Panc1 (cell line): Measurements from ENCODE around the gene SAMD4A. TPM values are rescaled to one million over a fixed set of nuclear protein-coding genes. Genes with fewer than 3 reads are reported as not detected.

Experiments used
- ATAC-seq: fragments of 200-7000 bp; cut with Tn5 transposase; 2 replicates; pipeline ENCODE4 v1.9.1; 2020; ENCODE audit warnings: mild to moderate bottlenecking, moderate library complexity
- BruUV-seq: library from RNA; stranded (reverse); fragments of 400-500 nt; replicated peaks from 2 replicates; lab custom pipeline; 2021; lab: Mats Ljungman, UMichigan
- CTCF ChIA-PET: fragments of 300-600 bp; sonication (Branson Sonifier 250); formaldehyde crosslinking; loops from one replicate; lab custom pipeline; 2022; ENCODE audit warnings: antibody characterized with exemption; lab: Charles Lee
- POLR2A ChIA-PET: fragments of 300-600 bp; sonication (Branson Sonifier 250); formaldehyde crosslinking; loops from one replicate; lab custom pipeline; 2022; ENCODE audit warnings: antibody characterized with exemption; lab: Charles Lee
- DNase-seq: peaks from one replicate; pipeline ENCODE4 v3.0.0-alpha.2; 2010; ENCODE audit warnings: low read depth, low spot score
- H3K27ac ChIP-seq: 2 replicates; pipeline ENCODE4 v1.5.1; 2011; ENCODE audit warnings: mild to moderate bottlenecking, low read length, inconsistent platforms
- H3K27me3 ChIP-seq: fragments of 200-500 bp; sonication (Bioruptor generic); 2 replicates; pipeline ENCODE4 v1.6.0; 2014; ENCODE audit warnings: low read length, inconsistent platforms; ENCODE audit not compliant: control insufficient read depth, insufficient read depth
- H3K36me3 ChIP-seq: fragments of 200-500 bp; sonication (Bioruptor generic); 2 replicates; pipeline ENCODE4 v1.5.1; 2014; ENCODE audit warnings: inconsistent platforms, mild to moderate bottlenecking, low read length, moderate library complexity; ENCODE audit not compliant: control insufficient read depth, insufficient read depth
- H3K4me1 ChIP-seq: 2 replicates; pipeline ENCODE4 v1.5.1; 2011; ENCODE audit warnings: inconsistent platforms, mild to moderate bottlenecking, low read length, moderate library complexity; ENCODE audit not compliant: control insufficient read depth, insufficient read depth
- H3K4me3 ChIP-seq, 2 experiments: 2 replicates each; pipeline ENCODE4 v1.5.1; 2011 to 2012; ENCODE audit warnings: low read depth in 2 of 2, low read length in 2 of 2, mild to moderate bottlenecking in 2 of 2, inconsistent platforms in 1 of 2, moderate library complexity in 1 of 2
- H3K9me3 ChIP-seq: fragments of 200-500 bp; sonication (Bioruptor generic); 2 replicates; pipeline ENCODE4 v1.5.1; 2014; ENCODE audit warnings: low read depth, mild to moderate bottlenecking, inconsistent platforms, low read length, moderate library complexity; ENCODE audit not compliant: control insufficient read depth, insufficient read depth
- CTCF ChIP-seq: fragments of 450-650 bp; IDR thresholded peaks from 2 replicates; pipeline ENCODE4 v1.5.1; 2017; ENCODE audit warnings: mild to moderate bottlenecking
- POLR2AphosphoS5 ChIP-seq: IDR thresholded peaks from 2 replicates; pipeline ENCODE4 v1.6.1; 2012; ENCODE audit warnings: mild to moderate bottlenecking, low read depth, low read length, moderate library complexity
- REST ChIP-seq, 2 experiments: IDR thresholded peaks; 2 replicates each; pipeline ENCODE4 v1.6.1; 2011 to 2012; ENCODE audit warnings: low read depth in 2 of 2, control low read depth in 1 of 2, low read length in 1 of 2, mild to moderate bottlenecking in 1 of 2, moderate library complexity in 1 of 2; ENCODE audit not compliant: insufficient read depth in 1 of 2
- SIN3A ChIP-seq: IDR thresholded peaks from 2 replicates; pipeline ENCODE4 v1.6.1; 2012; ENCODE audit warnings: low read depth, mild to moderate bottlenecking, low read length, moderate library complexity, borderline replicate concordance; ENCODE audit not compliant: insufficient read depth
- TCF7L2 ChIP-seq: IDR thresholded peaks from 2 replicates; pipeline ENCODE4 v1.6.1; 2011; ENCODE audit warnings: mild to moderate bottlenecking, low read depth, low read length, inconsistent platforms
- in situ Hi-C: cut with HindIII; loops from 2 replicates; pipeline ENCODE4 v1.10.0; 2016; ENCODE audit warnings: low sequenced_read_pairs, low pct_unique_long_range_greater_than_20kb
- intact Hi-C: fragments of 100-400 bp; cut with micrococcal nuclease; formaldehyde crosslinking; loops from one replicate; pipeline ENCODE4 v1.10.0; 2022; ENCODE audit not compliant: unreplicated experiment
- total RNA-seq: library from RNA; stranded (reverse); gene quantifications from one replicate; pipeline ENCODE4 v1.2.1, GENCODE V29; 2021; ENCODE audit not compliant: unreplicated experiment

Gene SAMD4A
- total RNA-seq, 1 experiment from 2014 or later: 15.2 TPM

- CTCF ChIA-PET: interaction anchor here (1.0 kb wide), 1 partner anchor 225 kb away, joined by 3 read pairs; no protein-coding TSS in a partner anchor
- H3K27ac ChIP-seq: peak overlapping the region; percentile 84
- TF ChIP-seq SIN3A: no peak
- no peak for TF ChIP-seq TCF7L2
- no peak for TF ChIP-seq REST (IDR thresholded peaks at IDR 0.05; ENCODE audit: insufficient read depth in 1 of 2, low read depth in 2 of 2, low read length in 1 of 2)
- no peak for TF ChIP-seq CTCF
- H3K27me3 ChIP-seq: no peaks in the 10 kb centered on the region
- no TSS peak for BruUV-seq
- no peaks in the 10 kb centered on the region; the same call in 1 of the 2 replicates for H3K9me3 ChIP-seq
- peaks cover 22% of the 10 kb centered on the region for H3K4me1 ChIP-seq
- DNase-seq: no peak
- no peaks in the 10 kb centered on the region for H3K36me3 ChIP-seq
- intact Hi-C loops: loop anchor here (2.0 to 10.0 kb wide), 4 partner anchors 69 to 327 kb away; no protein-coding TSS in a partner anchor
- ATAC-seq: peak; percentile 13
- in situ Hi-C loops: no loop called here
- peak overlapping the region; percentile 64 to 79 for H3K4me3 ChIP-seq
- POLR2A ChIA-PET: interaction anchor here (0.5 to 0.7 kb wide), 5 partner anchors 9 to 122 kb away, joined by 3 to 10 read pairs (median 6); no protein-coding TSS in a partner anchor
Measured at GRCh38 chr14:54567639-54568561, 972 bp downstream of the SAMD4A start.

DNA sequence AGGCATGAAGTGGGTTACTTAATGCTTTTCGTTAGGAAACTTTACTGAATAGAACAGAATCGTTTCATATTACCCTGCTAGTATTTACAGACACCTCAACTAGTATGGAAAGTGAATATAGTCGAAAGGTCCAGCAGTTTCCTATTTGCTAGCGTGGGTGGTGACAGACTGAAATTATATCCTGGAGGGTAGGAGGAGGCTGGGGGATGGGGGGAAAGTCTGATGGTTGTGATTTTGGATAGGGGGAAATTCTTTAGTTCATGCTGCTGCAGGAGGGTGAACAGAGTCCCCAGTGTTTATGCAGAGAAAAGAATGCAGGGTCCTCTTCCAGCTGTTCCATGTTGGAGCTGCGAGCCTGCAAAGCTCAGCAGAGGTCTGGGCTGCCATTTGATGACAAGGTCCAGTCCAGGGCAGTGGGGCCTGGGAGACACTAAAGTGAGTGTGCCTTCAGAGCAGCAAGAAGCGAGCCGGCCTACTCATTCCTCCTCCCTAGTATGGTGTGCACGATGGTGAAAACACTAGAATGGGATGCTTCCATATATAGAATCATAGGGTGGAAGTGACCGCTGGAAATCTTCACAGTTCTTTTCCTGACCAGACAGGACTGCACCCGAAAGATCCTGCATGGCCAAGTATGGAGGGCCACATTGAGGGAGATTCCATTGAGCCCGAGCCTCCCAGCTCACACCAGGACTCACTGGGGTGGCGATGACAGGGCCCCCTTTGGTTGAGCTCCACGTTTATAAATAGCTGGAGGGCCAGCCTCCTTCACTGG, 2.1 kb downstream of the SAMD4A start:
- H3K9me3 ChIP-seq: no peaks in the 10 kb centered on the region; the same call in 1 of the 2 replicates
- intact Hi-C loops: loop anchor here (2.0 to 10.0 kb wide), 4 partner anchors 68 to 326 kb away; no protein-coding TSS in a partner anchor
- CTCF ChIA-PET: interaction anchor here (1.1 kb wide), 1 partner anchor 205 kb away, joined by 3 read pairs; no protein-coding TSS in a partner anchor
- no peaks in the 10 kb centered on the region for H3K36me3 ChIP-seq
- H3K4me3 ChIP-seq: peak overlapping the region; percentile 37 to 79
- in situ Hi-C loops: no loop called here
- no peaks in the 10 kb centered on the region for H3K27me3 ChIP-seq
- BruUV-seq: TSS peak; percentile 61
- POLR2A ChIA-PET: interaction anchor here (0.6 kb wide), 2 partner anchors 68 to 100 kb away, joined by 6 to 10 read pairs; no protein-coding TSS in a partner anchor
- DNase-seq (no peak), ATAC-seq (no peak)
- peak overlapping the region; percentile 74 for H3K27ac ChIP-seq
- H3K4me1 ChIP-seq: peaks cover 22% of the 10 kb centered on the region
- TF ChIP-seq REST (IDR thresholded peaks at IDR 0.05; ENCODE audit: insufficient read depth in 1 of 2, low read depth in 2 of 2, low read length in 1 of 2) (no peak), POLR2AphosphoS5 (no peak), CTCF (no peak), SIN3A (no peak)
